ENCODE data around the gene RBAK. TPM values are rescaled to one million over a fixed set of nuclear protein-coding genes. Genes with fewer than 3 reads are reported as not detected.

Gene RBAK
- total and polyA plus RNA-seq, 2 donors (not counting 1 experiment from before 2014, with no cell fraction given) = 3.7 to 20.3 TPM

- 95% methylated on average over 5 of the region's 7 CpGs for WGBS (ENCODE audit: insufficient coverage)
- no peaks in the 10 kb centered on the region for H3K9me3 Mint-ChIP-seq (ENCODE audit: insufficient read depth)
Measured at GRCh38 chr7:4998910-4999309, 46.8 kb upstream of the RBAK start.

GRCh38 chr7:4999369-4999950 is 46.2 kb upstream of the RBAK start:
- H3K4me3 ChIP-seq (ENCODE audit: control extremely low read depth in 1 of 5, extremely low read depth in 1 of 5, insufficient read depth in 1 of 5, low read depth in 2 of 5, low read length in 4 of 5) = no peak overlapping the region
- H3K4me3 Mint-ChIP-seq = no peak overlapping the region
- no peaks in the 10 kb centered on the region for H3K4me1 Mint-ChIP-seq
- H3K4me1 ChIP-seq (ENCODE audit: control insufficient read depth in 2 of 2, insufficient read depth in 2 of 2, low read length in 2 of 2) = no peaks in the 10 kb centered on the region
- ChIA-PET CTCF (interaction anchor here (0.7 kb wide), 1 partner anchor 11 kb away, joined by 3 read pairs; no protein-coding TSS in a partner anchor), POLR2A (no interaction called here)
- DNase-seq (no peak), ATAC-seq (ENCODE audit: low read depth) (no peak)
- no peaks in the 10 kb centered on the region for H4K20me1 ChIP-seq (ENCODE audit: control insufficient read depth, insufficient read depth, low read length, poor library complexity, severe bottlenecking)
- no peak overlapping the region for H2AFZ ChIP-seq (ENCODE audit: insufficient read depth, low read depth, low read length, poor library complexity, severe bottlenecking)
- H3K27ac ChIP-seq (ENCODE audit: low read length in 2 of 2) = no peak overlapping the region
- no peak overlapping the region for H3K4me2 ChIP-seq (replicated peaks; ENCODE audit: low read depth, low read length, poor library complexity, severe bottlenecking)
- no peaks in the 10 kb centered on the region for H3K79me2 ChIP-seq (ENCODE audit: control insufficient read depth, insufficient read depth, low read length)
- H3K27me3 ChIP-seq (replicated peaks in 1 of 4; ENCODE audit: control extremely low read depth in 1 of 4, control insufficient read depth in 3 of 4, insufficient read depth in 4 of 4, low read length in 3 of 4) = no peaks in the 10 kb centered on the region
- H3K9me3 Mint-ChIP-seq (ENCODE audit: insufficient read depth) = no peaks in the 10 kb centered on the region
- no peaks in the 10 kb centered on the region for H3K27me3 Mint-ChIP-seq
- H3K27ac Mint-ChIP-seq = no peak overlapping the region
- intact Hi-C loops (cut with micrococcal nuclease) = no loop called here
- no peak overlapping the region for H3K9ac ChIP-seq (ENCODE audit: low read length)
- 96% methylated on average over 5 of the region's 5 CpGs for WGBS (ENCODE audit: insufficient coverage)
- TF ChIP-seq EZH2 (IDR thresholded peaks at IDR 0.05; ENCODE audit: borderline replicate concordance, insufficient read depth, low read depth, low read length, poor library complexity, severe bottlenecking) (no peak), CTCF (IDR thresholded peaks at IDR 0.05) (no peak)
- H3K36me3 ChIP-seq (replicated peaks in 1 of 2; ENCODE audit: control extremely low read depth in 1 of 2, control insufficient read depth in 1 of 2, extremely low read depth in 1 of 2, insufficient read depth in 2 of 2, low read length in 1 of 2) = peaks cover 0 to 28% of the 10 kb centered on the region in 2 experiments
- no peaks in the 10 kb centered on the region for H3K9me3 ChIP-seq (ENCODE audit: control extremely low read depth in 1 of 3, control insufficient read depth in 2 of 3, insufficient read depth in 1 of 3, low read length in 2 of 3)

More at GRCh38 chr7:4998910-4999309, 46.8 kb upstream of the RBAK start:
- no peak overlapping the region for H3K27ac ChIP-seq (ENCODE audit: low read length in 2 of 2)
- peaks cover 0 to 33% of the 10 kb centered on the region in 2 experiments for H3K36me3 ChIP-seq (replicated peaks in 1 of 2; ENCODE audit: control extremely low read depth in 1 of 2, control insufficient read depth in 1 of 2, extremely low read depth in 1 of 2, insufficient read depth in 2 of 2, low read length in 1 of 2)
- H4K20me1 ChIP-seq (ENCODE audit: control insufficient read depth, insufficient read depth, low read length, poor library complexity, severe bottlenecking) = no peaks in the 10 kb centered on the region
- ATAC-seq (ENCODE audit: low read depth) (no peak), DNase-seq (no peak)
- intact Hi-C loops (cut with micrococcal nuclease) = no loop called here
- Mint-ChIP-seq H3K27me3 (no peaks in the 10 kb centered on the region), H3K4me3 (no peak overlapping the region), H3K4me1 (no peaks in the 10 kb centered on the region), H3K27ac (no peak overlapping the region)
- no peaks in the 10 kb centered on the region for H3K79me2 ChIP-seq (ENCODE audit: control insufficient read depth, insufficient read depth, low read length)
- no peaks in the 10 kb centered on the region for H3K4me1 ChIP-seq (ENCODE audit: control insufficient read depth in 2 of 2, insufficient read depth in 2 of 2, low read length in 2 of 2)
- no peak for TF ChIP-seq CTCF (IDR thresholded peaks at IDR 0.05)
- TF ChIP-seq EZH2 (IDR thresholded peaks at IDR 0.05; ENCODE audit: borderline replicate concordance, insufficient read depth, low read depth, low read length, poor library complexity, severe bottlenecking) = no peak
- no peak overlapping the region for H3K4me3 ChIP-seq (ENCODE audit: control extremely low read depth in 1 of 5, extremely low read depth in 1 of 5, insufficient read depth in 1 of 5, low read depth in 2 of 5, low read length in 4 of 5)
- ChIA-PET CTCF (no interaction called here), POLR2A (no interaction called here)
- no peaks in the 10 kb centered on the region for H3K27me3 ChIP-seq (replicated peaks in 1 of 4; ENCODE audit: control extremely low read depth in 1 of 4, control insufficient read depth in 3 of 4, insufficient read depth in 4 of 4, low read length in 3 of 4)
- H3K4me2 ChIP-seq (replicated peaks; ENCODE audit: low read depth, low read length, poor library complexity, severe bottlenecking) = no peak overlapping the region
- H3K9ac ChIP-seq (ENCODE audit: low read length) = no peak overlapping the region
- H2AFZ ChIP-seq (ENCODE audit: insufficient read depth, low read depth, low read length, poor library complexity, severe bottlenecking) = no peak overlapping the region
- H3K9me3 ChIP-seq (ENCODE audit: control extremely low read depth in 1 of 3, control insufficient read depth in 2 of 3, insufficient read depth in 1 of 3, low read length in 2 of 3) = no peaks in the 10 kb centered on the region
